DND-41 (cell line): ENCODE measurements around the gene HSPA1B.
"Not testable (repeated sequence)": the region's sequence is repeated elsewhere in the genome, so short reads cannot be mapped to it uniquely, and the experiment has no call there.

Source experiments
- ATAC-seq: fragments of 200-7000 bp; cut with Tn5 transposase; 3 replicates; pipeline ENCODE4 v1.9.1; 2021; ENCODE audit warnings: low read depth; ENCODE audit not compliant: insufficient read depth
- DNase-seq: peaks from one replicate; pipeline ENCODE4 v3.0.0-alpha.2; 2020
- H2AFZ ChIP-seq: 2 replicates; pipeline ENCODE4 v1.6.0; 2012; ENCODE audit warnings: low read depth, low read length
- H3K27ac ChIP-seq: 2 replicates; pipeline ENCODE4 v1.5.1; 2012; ENCODE audit warnings: low read length, inconsistent platforms
- H3K27me3 ChIP-seq: fragments of 200-600 bp; sonication (generic); 2 replicates; pipeline ENCODE4 v1.6.0; 2012; ENCODE audit warnings: low read length, mild to moderate bottlenecking, inconsistent platforms; ENCODE audit not compliant: insufficient read depth, poor library complexity
- H3K36me3 ChIP-seq: 2 replicates; pipeline ENCODE4 v1.5.1; 2012; ENCODE audit warnings: low read length, inconsistent platforms; ENCODE audit not compliant: insufficient read depth
- H3K4me1 ChIP-seq: 2 replicates; pipeline ENCODE4 v1.5.1; 2012; ENCODE audit warnings: mild to moderate bottlenecking, low read length; ENCODE audit not compliant: insufficient read depth
- H3K4me2 ChIP-seq: 2 replicates; pipeline ENCODE4 v1.6.0; 2012; ENCODE audit warnings: mild to moderate bottlenecking, moderate library complexity, low read length, inconsistent platforms; ENCODE audit not compliant: insufficient read depth
- H3K4me3 ChIP-seq, 2 experiments: fragments of 200-600 bp in 1 of 2; shearing (Covaris generic) in 1 of 2; 2 replicates each; pipeline ENCODE4 v1.5.1; 2012 to 2016; ENCODE audit warnings: inconsistent platforms in 2 of 2, low read length in 2 of 2, mild to moderate bottlenecking in 2 of 2, low read depth in 1 of 2, moderate library complexity in 1 of 2
- H3K79me2 ChIP-seq: 2 replicates; pipeline ENCODE4 v1.6.0; 2012; ENCODE audit warnings: low read length, inconsistent platforms; ENCODE audit not compliant: insufficient read depth
- H3K9ac ChIP-seq: 2 replicates; pipeline ENCODE4 v1.6.0; 2012; ENCODE audit warnings: low read depth, mild to moderate bottlenecking, inconsistent platforms, low read length, moderate library complexity
- H3K9me3 ChIP-seq: 2 replicates; pipeline ENCODE4 v1.5.1; 2012; ENCODE audit warnings: low read length, moderate library complexity, mild to moderate bottlenecking, inconsistent platforms; ENCODE audit not compliant: insufficient read depth, severe bottlenecking
- H4K20me1 ChIP-seq: 2 replicates; pipeline ENCODE4 v1.6.0; 2012; ENCODE audit warnings: low read length; ENCODE audit not compliant: insufficient read depth
- CTCF ChIP-seq: IDR thresholded peaks from 2 replicates; pipeline ENCODE4 v1.5.1; 2012; ENCODE audit warnings: borderline replicate concordance, low read length, moderate library complexity, mild to moderate bottlenecking; ENCODE audit not compliant: poor library complexity, severe bottlenecking; ENCODE audit errors: extremely low read depth
- EZH2 ChIP-seq: IDR thresholded peaks from 3 replicates; pipeline ENCODE4 v1.6.1; 2012; ENCODE audit warnings: borderline replicate concordance, low read depth, mild to moderate bottlenecking, moderate library complexity, low read length, inconsistent platforms; ENCODE audit not compliant: severe bottlenecking

The HSPA1B gene

GRCh38 chr6:31813465-31813849 is 14.1 kb upstream of the HSPA1B start:
- no peak for DNase-seq
- TF ChIP-seq EZH2, result no peak
- TF ChIP-seq CTCF, result no peak
- Histone ChIP-seq H3K4me1 (no peaks in the 10 kb centered on the region), H3K9me3 (no peaks in the 10 kb centered on the region), H3K4me3 (no peak overlapping the region), H3K4me2 (no peak overlapping the region), H3K27me3 (no peaks in the 10 kb centered on the region), H4K20me1 (no peaks in the 10 kb centered on the region), H3K36me3 (no peaks in the 10 kb centered on the region), H3K79me2 (no peaks in the 10 kb centered on the region), H2AFZ (no peak overlapping the region), H3K27ac (no peak overlapping the region), H3K9ac (no peak overlapping the region)
- no peak for ATAC-seq

- H3K9me3 ChIP-seq, result no peaks in the 10 kb centered on the region
- TF ChIP-seq EZH2 (no peak), CTCF (no peak)
- no peak overlapping the region for H3K9ac ChIP-seq
- no peak overlapping the region for H3K4me3 ChIP-seq
- no peaks in the 10 kb centered on the region for H3K79me2 ChIP-seq
- ATAC-seq (peak; percentile 43; the same call in 1 of the 3 replicates), DNase-seq (peak; percentile 52)
- H3K4me2 ChIP-seq, result no peak overlapping the region
- H2AFZ ChIP-seq, result no peak overlapping the region; the same call in 1 of the 2 replicates
- no peaks in the 10 kb centered on the region for H3K27me3 ChIP-seq
- no peaks in the 10 kb centered on the region for H4K20me1 ChIP-seq
- no peak overlapping the region for H3K27ac ChIP-seq
- H3K36me3 ChIP-seq, result no peaks in the 10 kb centered on the region
- no peaks in the 10 kb centered on the region for H3K4me1 ChIP-seq
Measured at GRCh38 chr6:31814677-31815024, 12.9 kb upstream of the HSPA1B start.

- H3K4me3 ChIP-seq, result no peak within 1 kb of the TSS
- TF ChIP-seq CTCF (no peak), EZH2 (no peak)
- no peaks in the 10 kb centered on the region for H3K9me3 ChIP-seq
- no peak within 1 kb of the TSS for H3K4me2 ChIP-seq
- no peaks in the 10 kb centered on the region for H3K79me2 ChIP-seq
- H3K9ac ChIP-seq, result no peak within 1 kb of the TSS
- H3K4me1 ChIP-seq, result no peaks in the 10 kb centered on the region
- no peak within 1 kb of the TSS for H3K27ac ChIP-seq
- ATAC-seq, result no peak
- no peak within 1 kb of the TSS; the same call in 1 of the 2 replicates for H2AFZ ChIP-seq
- H3K36me3 ChIP-seq, result no peaks in the 10 kb centered on the region
- H3K27me3 ChIP-seq, result no peaks in the 10 kb centered on the region
- DNase-seq, result no peak
- no peaks in the 10 kb centered on the region for H4K20me1 ChIP-seq
Measured at GRCh38 chr6:31815025-31815838, 12.3 kb upstream of the HSPA1B start, which contains the start of the genes HSPA1A and HSPA1L. HSPA1A (plus strand) TSS chr6:31815543; CDS start chr6:31815757, 214 bp downstream. HSPA1L (minus strand) TSS chr6:31815283; CDS start chr6:31811972, 3,311 bp downstream.

GRCh38 chr6:31817133-31817928 is 10.2 kb upstream of the HSPA1B start:
- ATAC-seq, result peak; percentile 68
- Histone ChIP-seq H3K4me2 (peak overlapping the region; percentile 44; the same call in 1 of the 2 replicates), H3K4me3 (peak overlapping the region in 1 of 2 experiments; percentile 47; a peak in 2 of 4 replicates), H3K4me1 (peaks cover 16% of the 10 kb centered on the region)
- H3K9ac ChIP-seq, H3K36me3 ChIP-seq, H3K27me3 ChIP-seq, H2AFZ ChIP-seq, H4K20me1 ChIP-seq, H3K27ac ChIP-seq, H3K79me2 ChIP-seq, H3K9me3 ChIP-seq, DNase-seq: not testable (repeated sequence)

GRCh38 chr6:31817929-31818511 is 9.5 kb upstream of the HSPA1B start:
- DNase-seq, result not testable (repeated sequence)

More at GRCh38 chr6:31817929-31818511, 9.5 kb upstream of the HSPA1B start:
- H3K27me3 ChIP-seq, H2AFZ ChIP-seq, H3K79me2 ChIP-seq, H3K4me2 ChIP-seq, H4K20me1 ChIP-seq, H3K36me3 ChIP-seq, H3K27ac ChIP-seq, ATAC-seq, H3K4me3 ChIP-seq, H3K9me3 ChIP-seq, H3K9ac ChIP-seq: not testable (repeated sequence)
- peaks cover 23% of the 10 kb centered on the region for H3K4me1 ChIP-seq
